Measurements from ENCODE around the gene OSBPL5. TPM values are rescaled to one million over a fixed set of nuclear protein-coding genes. Genes with fewer than 3 reads are reported as not detected.

The OSBPL5 gene
- polyA plus RNA-seq, 10 donors = 11.4 to 21.7 (median 14.6) TPM

Other genes with a start within 250 kb of the OSBPL5 start
- gene PHLDA2, start 235.9 kb downstream of the OSBPL5 start, polyA plus RNA-seq (ENCODE audit: insufficient read length in 10 of 10) = 1 to 10 TPM in 1 of 10 donors, under 1 TPM in 8, not detected in 1; 0.30 to 1.3 (median 0.63) TPM
- 100 to 1,000 TPM in 8 of 10 donors, 10 to 100 TPM in 2; 95.8 to 147 (median 120) TPM for gene NAP1L4, start 173.0 kb downstream of the OSBPL5 start, polyA plus RNA-seq (ENCODE audit: insufficient read length in 10 of 10)
- gene CARS1, start 107.9 kb downstream of the OSBPL5 start, polyA plus RNA-seq (ENCODE audit: insufficient read length in 10 of 10) = 10 to 100 TPM; 20.0 to 25.9 (median 21.3) TPM
- not detected for gene MRGPRG, start 53.5 kb upstream of the OSBPL5 start, polyA plus RNA-seq (ENCODE audit: insufficient read length in 10 of 10)
- gene MRGPRE, start 67.1 kb upstream of the OSBPL5 start, polyA plus RNA-seq (ENCODE audit: insufficient read length in 10 of 10) = not detected
- 10 to 100 TPM; 11.6 to 22.9 (median 18.1) TPM for gene ZNF195, start 213.8 kb upstream of the OSBPL5 start, polyA plus RNA-seq (ENCODE audit: insufficient read length in 10 of 10)